ENCODE data around the gene MAN2C1.
A peak's percentile ranks its signal among the peaks of the same experiment; 100 is the strongest.
"Not testable (repeated sequence)": the region's sequence is repeated elsewhere in the genome, so short reads cannot be mapped to it uniquely, and the experiment has no call there.

MAN2C1 gene

DNA sequence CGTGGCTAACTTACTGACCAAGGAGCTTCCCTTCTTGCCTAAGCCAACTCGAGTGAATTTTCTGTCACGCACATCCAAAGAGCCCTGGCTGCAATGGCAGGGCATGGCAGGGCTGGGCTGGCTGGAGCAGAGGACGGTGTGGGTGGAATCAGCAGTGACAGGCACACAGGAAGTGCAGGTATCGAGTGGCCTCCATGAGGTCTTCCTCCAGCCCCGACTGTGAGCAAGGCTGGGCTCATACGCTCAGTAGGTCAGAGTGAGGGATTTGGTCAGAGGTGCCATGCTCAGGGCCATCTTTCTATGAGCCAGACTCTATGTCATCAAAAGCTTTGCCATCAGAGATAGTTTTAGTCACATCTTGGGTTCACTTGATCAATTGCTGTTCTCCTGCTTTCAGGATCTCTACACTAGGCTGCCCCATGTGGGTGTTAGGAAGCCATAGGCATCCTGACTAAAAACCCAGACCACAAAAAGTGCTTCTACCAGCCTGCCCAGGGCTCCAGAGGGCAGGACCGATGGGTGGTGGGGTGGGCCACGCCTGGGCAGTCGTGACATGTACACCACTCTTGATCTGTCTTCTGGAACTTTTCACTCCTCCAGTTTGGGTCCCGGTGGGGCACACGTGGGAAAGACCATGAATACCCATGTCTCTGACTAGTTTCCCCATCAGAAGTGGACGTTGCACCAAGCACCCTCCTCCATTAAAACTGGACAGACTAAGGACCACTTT, 55.1 kb downstream of the MAN2C1 start:
- Histone ChIP-seq H3K27me3 (ENCODE audit: insufficient read depth, insufficient read length) (peaks cover 8% of the 10 kb centered on the region), H3K4me1 (ENCODE audit: insufficient read depth, insufficient read length) (no peaks in the 10 kb centered on the region), H3K36me3 (ENCODE audit: insufficient read depth, insufficient read length, low read length) (no peaks in the 10 kb centered on the region), H3K9me3 (ENCODE audit: insufficient read depth, low read length) (no peaks in the 10 kb centered on the region), H3K4me3 (ENCODE audit: insufficient read length, low read depth) (no peak overlapping the region), H3K9ac (ENCODE audit: insufficient read length, low read depth) (no peak overlapping the region)
- DNase-seq (ENCODE audit: low read depth, low spot score), result no peak
- TF ChIP-seq ZNF274 (IDR thresholded peaks at IDR 0.05; ENCODE audit: low read depth, low read length) (no peak), YY1 (IDR thresholded peaks at IDR 0.05; ENCODE audit: insufficient read depth, insufficient read length) (no peak), SUZ12 (IDR thresholded peaks at IDR 0.05; ENCODE audit: extremely low read depth, insufficient read depth, insufficient read length) (no peak)

DNA sequence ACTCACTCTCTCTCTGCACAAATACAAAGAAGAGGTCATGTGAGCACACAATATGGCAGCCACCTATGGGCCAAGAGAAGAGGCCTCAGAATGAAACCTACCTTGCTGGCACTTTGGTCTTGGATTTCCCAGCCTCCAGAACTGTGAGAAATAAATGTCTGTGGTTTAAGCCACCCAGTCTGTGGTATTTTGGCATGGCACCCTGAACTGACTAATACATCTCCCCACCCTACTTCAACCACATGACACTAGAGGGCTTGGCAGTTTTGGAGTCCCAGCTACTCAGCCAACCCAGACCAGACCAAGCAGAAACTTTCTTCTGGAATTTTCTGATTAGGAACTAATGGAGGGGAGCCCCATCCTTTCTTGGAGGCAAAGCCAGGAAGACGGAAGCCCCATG, 55.9 kb downstream of the MAN2C1 start:
- H3K9me3 ChIP-seq (ENCODE audit: insufficient read depth, low read length); H3K9ac ChIP-seq (ENCODE audit: insufficient read length, low read depth); H3K27me3 ChIP-seq (ENCODE audit: insufficient read depth, insufficient read length); H3K4me1 ChIP-seq (ENCODE audit: insufficient read depth, insufficient read length); H3K36me3 ChIP-seq (ENCODE audit: insufficient read depth, insufficient read length, low read length); H3K4me3 ChIP-seq (ENCODE audit: insufficient read length, low read depth); DNase-seq (ENCODE audit: low read depth, low spot score): not testable (repeated sequence)

DNA sequence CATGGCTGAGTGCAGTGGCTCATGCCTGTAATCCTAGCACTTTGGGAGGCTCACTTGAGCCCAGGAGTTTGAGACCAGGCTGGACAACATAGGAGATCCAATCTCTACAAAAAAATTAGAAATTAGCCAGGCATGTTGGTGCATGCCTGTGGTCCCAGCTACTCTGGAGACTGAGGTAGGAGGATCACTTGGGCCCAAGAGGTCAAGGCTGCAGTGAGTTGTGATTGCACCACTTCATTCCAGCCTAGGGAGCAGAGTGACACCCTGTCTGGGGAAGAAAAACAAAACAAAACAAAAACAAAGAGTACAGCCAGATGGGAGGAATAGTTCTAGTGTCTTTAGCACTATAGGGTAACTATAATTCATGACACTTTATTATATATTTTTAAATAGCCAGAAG, 58.7 kb downstream of the MAN2C1 start:
- no peak for TF ChIP-seq SUZ12 (IDR thresholded peaks at IDR 0.05; ENCODE audit: extremely low read depth, insufficient read depth, insufficient read length)
- no peak for TF ChIP-seq ZNF274 (IDR thresholded peaks at IDR 0.05; ENCODE audit: low read depth, low read length)
- TF ChIP-seq YY1 (IDR thresholded peaks at IDR 0.05; ENCODE audit: insufficient read depth, insufficient read length), result no peak
- H3K9ac ChIP-seq (ENCODE audit: insufficient read length, low read depth), result no peak overlapping the region
- no peaks in the 10 kb centered on the region for H3K9me3 ChIP-seq (ENCODE audit: insufficient read depth, low read length)
- no peaks in the 10 kb centered on the region for H3K4me1 ChIP-seq (ENCODE audit: insufficient read depth, insufficient read length)
- H3K4me3 ChIP-seq (ENCODE audit: insufficient read length, low read depth), result no peak overlapping the region
- peaks cover 10% of the 10 kb centered on the region for H3K27me3 ChIP-seq (ENCODE audit: insufficient read depth, insufficient read length)
- DNase-seq (ENCODE audit: low read depth, low spot score), result no peak
- no peaks in the 10 kb centered on the region for H3K36me3 ChIP-seq (ENCODE audit: insufficient read depth, insufficient read length, low read length)

DNA sequence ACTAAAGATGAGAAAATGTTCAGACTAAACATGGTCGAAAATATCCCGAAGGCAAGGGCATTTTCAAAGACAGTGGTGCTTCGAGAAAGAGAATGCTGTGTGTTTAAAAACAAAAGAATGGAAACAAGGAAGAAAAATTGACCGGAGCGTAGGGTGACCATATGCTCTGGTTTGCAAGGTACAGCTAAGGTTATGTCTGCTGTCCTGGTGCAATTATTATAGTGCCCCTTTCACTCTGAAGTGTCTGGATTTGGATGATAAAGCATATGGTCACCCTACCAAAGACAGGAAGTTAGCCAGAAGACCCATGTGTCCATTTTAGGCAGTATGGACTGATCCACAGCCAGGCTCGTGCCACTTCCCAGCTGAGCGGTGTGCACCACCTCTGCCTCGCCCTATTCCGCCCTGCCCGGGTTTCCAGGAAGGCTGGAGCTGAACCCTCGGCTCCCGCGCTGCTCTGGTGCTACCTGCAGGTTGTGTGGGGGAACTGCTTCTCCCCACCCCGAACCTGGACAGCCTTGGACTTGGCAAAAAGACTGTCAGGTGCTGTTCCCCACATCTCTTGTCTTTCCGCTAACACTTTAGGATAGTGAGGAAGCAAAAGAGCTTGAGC, 60.5 kb downstream of the MAN2C1 start:
- DNase-seq (ENCODE audit: low read depth, low spot score), result peak; percentile 84
- no peaks in the 10 kb centered on the region for H3K9me3 ChIP-seq (ENCODE audit: insufficient read depth, low read length)
- no peak overlapping the region for H3K9ac ChIP-seq (ENCODE audit: insufficient read length, low read depth)
- no peak for TF ChIP-seq YY1 (IDR thresholded peaks at IDR 0.05; ENCODE audit: insufficient read depth, insufficient read length)
- TF ChIP-seq ZNF274 (IDR thresholded peaks at IDR 0.05; ENCODE audit: low read depth, low read length), result no peak
- no peak for TF ChIP-seq SUZ12 (IDR thresholded peaks at IDR 0.05; ENCODE audit: extremely low read depth, insufficient read depth, insufficient read length)
- no peaks in the 10 kb centered on the region for H3K36me3 ChIP-seq (ENCODE audit: insufficient read depth, insufficient read length, low read length)
- H3K4me3 ChIP-seq (ENCODE audit: insufficient read length, low read depth), result no peak overlapping the region
- H3K27me3 ChIP-seq (ENCODE audit: insufficient read depth, insufficient read length), result peaks cover 7% of the 10 kb centered on the region
- no peaks in the 10 kb centered on the region for H3K4me1 ChIP-seq (ENCODE audit: insufficient read depth, insufficient read length)

DNA sequence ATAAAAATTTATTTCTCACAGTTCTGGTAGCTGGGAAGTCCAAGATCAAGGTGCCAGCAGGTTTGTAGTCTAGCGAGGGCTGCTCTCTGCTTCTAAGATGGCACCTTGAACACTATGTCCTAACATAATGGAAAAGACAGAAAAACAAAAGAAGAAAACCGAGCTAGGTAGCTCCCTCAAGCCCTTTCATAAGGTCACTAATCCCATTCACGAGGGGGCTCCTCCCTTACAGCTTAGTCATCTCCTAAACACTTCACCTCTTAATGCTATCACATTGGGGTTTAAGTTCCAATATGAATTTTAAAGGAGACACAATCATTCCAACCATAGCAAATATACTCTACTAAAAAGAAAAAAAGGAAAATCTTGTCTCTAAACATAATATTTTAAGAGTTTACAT, 62.2 kb downstream of the MAN2C1 start:
- Histone ChIP-seq H3K9ac (ENCODE audit: insufficient read length, low read depth) (no peak overlapping the region), H3K4me3 (ENCODE audit: insufficient read length, low read depth) (no peak overlapping the region), H3K9me3 (ENCODE audit: insufficient read depth, low read length) (no peaks in the 10 kb centered on the region), H3K4me1 (ENCODE audit: insufficient read depth, insufficient read length) (no peaks in the 10 kb centered on the region), H3K36me3 (ENCODE audit: insufficient read depth, insufficient read length, low read length) (no peaks in the 10 kb centered on the region), H3K27me3 (ENCODE audit: insufficient read depth, insufficient read length) (peaks cover 6% of the 10 kb centered on the region)
- no peak for TF ChIP-seq SUZ12 (IDR thresholded peaks at IDR 0.05; ENCODE audit: extremely low read depth, insufficient read depth, insufficient read length)
- TF ChIP-seq YY1 (IDR thresholded peaks at IDR 0.05; ENCODE audit: insufficient read depth, insufficient read length), result no peak
- TF ChIP-seq ZNF274 (IDR thresholded peaks at IDR 0.05; ENCODE audit: low read depth, low read length), result no peak
- no peak for DNase-seq (ENCODE audit: low read depth, low spot score)
